Middle frontal gyrus (tissue), 1 donor: Measurements from ENCODE around the gene WLS.
"Not testable (repeated sequence)": the region's sequence is repeated elsewhere in the genome, so short reads cannot be mapped to it uniquely, and the experiment has no call there.

Source experiments
- DNase-seq: peaks from one replicate; pipeline ENCODE4 v3.0.0-alpha.2; 2015; ENCODE audit warnings: low spot score; ENCODE audit errors: extremely low spot score

Gene WLS

DNA sequence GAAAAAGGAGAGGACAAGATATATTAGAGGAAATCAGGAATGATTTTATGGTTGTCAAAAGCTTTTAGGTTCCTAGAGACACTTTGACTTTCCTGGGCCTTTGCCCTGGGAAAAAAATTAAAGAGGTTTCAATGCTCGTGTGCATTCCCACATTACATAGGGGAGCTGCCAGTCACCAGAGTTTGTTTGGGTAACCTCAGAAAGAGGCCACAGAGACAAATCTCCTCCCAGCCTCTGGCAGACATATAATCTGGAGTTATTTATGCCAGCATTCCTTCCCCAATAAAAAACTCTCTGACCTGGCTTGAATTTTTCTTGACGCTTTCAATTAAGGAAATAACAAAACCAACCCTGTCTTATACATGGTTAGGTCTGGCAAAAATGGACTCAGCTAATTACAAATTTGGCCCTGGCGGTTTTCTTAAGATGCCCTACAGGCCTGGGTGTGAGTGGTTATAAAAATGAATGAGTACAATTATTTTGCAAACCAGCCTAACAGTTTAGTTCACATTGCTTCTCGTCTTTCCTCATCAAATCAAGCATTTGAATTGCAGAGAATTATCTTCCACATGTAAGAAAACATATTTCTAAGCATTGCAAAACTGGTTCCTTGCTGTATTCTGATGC lies 63.7 kb downstream of the WLS start:
- no peak for DNase-seq

- DNase-seq, result no peak
Observed at GRCh38 chr1:68167211-68167610, 65.1 kb downstream of the WLS start.

- no peak for DNase-seq
Observed at GRCh38 chr1:68166348-68166747, 66.0 kb downstream of the WLS start.

DNA sequence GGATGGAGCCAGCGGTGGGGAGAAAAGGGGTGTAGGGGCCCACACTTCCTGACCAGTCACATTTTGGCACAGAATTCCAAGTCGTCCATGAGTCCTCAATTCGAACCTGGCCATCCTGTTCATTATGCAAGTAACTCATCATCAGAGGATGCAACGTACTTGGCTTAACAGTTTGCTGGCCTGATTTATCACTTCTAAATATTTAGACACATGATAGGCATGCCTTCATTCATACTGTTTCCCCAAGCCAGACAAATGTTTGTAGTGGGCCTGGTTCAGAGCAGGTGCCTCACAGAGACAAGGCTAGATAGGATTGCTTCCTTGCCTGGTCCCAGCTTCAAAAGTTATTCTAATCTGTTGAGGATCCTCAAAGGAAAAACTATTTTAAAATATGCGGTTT lies 66.7 kb downstream of the WLS start:
- no peak for DNase-seq

DNA sequence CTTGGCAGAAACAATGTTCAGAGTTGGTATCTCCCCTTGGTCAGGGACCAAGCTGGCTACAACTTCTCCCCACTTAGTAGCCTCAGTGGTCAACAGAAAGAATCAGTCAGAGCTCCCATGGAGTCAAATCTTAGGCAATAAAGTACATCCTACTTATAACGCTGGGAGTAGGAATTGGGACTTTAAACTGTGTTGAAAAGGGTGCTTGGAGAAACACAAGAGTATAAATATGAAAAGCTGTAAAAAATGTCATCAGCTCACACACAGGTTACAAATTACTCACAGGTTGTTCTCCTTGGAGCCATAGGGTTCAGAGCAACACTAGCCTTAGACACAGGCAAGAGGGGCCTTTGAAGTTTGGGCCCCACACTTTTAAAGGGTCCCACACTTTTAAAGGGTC lies 67.4 kb downstream of the WLS start:
- DNase-seq, result no peak

DNA sequence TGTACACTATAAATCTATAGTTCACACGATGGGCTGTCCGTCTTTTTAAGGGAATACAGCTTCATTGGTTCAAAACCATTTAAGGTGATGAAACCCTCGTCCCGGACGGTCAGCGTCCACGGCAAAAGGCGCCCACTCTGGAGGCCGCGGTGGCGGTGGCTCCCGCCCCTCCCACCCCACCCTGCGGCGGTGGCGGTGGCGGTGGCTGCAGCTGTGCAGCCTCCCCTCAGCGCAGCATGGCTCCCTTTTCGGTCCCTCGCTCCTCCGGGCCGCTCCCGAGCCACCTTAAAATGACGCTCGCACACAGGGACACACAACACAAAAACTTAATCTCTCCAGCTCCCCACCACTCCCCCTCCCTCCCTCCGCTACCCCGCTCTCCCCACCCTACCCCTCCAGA lies 69.1 kb downstream of the WLS start:
- DNase-seq, result no peak

- no peak for DNase-seq
Observed at GRCh38 chr1:68162761-68163160, 69.6 kb downstream of the WLS start.

DNA sequence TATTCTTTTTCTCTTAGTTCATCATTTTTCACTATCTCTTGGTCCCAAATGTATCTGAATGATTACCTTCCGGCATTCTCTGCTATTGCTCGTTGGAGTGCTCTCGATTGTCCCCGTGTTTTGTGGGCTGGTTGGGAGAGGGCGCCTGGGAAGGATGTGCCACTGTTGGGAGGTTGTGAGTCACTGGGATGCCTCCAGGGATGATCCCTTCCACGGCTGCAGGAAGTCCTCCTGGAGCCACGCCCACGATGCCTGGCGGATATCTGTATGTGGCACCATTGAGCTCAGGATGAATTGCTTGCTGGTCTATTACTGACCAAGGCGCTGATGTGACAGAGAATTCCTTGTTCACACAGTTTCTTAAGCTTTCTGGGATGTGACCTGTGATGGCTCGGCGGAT lies 70.7 kb downstream of the WLS start:
- not testable (repeated sequence) for DNase-seq

- not testable (repeated sequence) for DNase-seq
Observed at GRCh38 chr1:68160935-68161334, 71.4 kb downstream of the WLS start.

DNA sequence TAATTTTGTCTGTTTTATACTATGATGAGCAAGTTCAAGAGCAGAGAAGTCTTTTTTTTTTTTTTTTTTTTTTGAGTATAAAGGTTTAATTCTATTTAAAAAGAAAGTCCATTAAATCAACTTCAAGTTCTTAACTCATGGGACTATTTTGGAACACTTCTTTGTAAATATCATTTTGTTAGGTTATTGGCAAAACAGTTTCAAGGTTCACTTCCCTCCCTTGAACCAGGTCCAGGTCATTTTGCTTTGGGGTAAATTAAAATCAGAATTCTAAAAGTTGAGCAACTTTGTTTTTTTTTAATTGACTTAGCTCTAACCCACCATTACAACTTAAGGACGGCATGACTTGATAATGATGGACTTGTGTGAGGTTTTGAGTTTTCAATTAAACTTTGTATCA lies 72.3 kb downstream of the WLS start:
- DNase-seq, result no peak

- DNase-seq, result no peak
Observed at GRCh38 chr1:68158837-68159236, 73.5 kb downstream of the WLS start.

GRCh38 chr1:68157416-68157815 lies 74.9 kb downstream of the WLS start:
- DNase-seq, result no peak

DNA sequence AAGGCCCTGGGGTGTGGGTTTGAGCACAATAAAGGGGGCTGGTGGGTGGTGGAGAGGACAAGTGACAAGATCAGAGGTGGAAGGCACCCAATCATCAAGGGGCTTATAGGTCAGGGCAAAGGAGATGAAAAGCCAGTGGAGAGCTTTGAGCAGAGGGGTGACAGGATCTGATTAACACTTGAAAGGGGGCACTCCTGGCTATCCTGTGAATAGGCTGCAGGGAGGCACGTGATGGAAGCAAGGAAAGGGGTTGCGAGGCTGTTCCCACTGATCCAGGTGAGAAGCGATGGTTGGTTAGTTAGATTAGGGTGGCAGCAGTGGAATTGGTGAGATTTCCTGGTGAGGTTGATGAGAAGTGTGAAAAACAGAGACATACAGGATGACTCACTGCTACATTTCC lies 80.6 kb downstream of the WLS start:
- DNase-seq, result no peak

DNA sequence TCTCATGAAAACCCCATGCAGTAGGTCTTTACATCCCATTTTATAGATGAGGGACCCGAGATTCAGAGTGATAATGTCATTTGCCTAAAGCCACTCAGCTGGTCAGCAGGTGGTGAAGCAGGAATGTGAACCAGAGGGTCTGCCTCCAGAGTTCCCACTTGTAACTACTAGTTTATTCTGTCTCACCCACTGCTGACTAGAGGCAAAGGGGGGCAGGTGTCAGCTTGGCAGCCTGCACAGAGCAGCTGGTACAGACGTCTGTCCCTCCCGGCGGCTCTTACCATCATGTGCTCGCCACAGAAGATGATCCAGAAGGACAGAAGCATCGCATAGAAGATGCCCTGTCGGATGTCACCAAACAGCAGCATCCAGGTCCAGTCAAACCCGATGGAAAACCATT lies 82.4 kb downstream of the WLS start:
- DNase-seq, result no peak

GRCh38 chr1:68149110-68149798 lies 83.1 kb downstream of the WLS start:
- no peak for DNase-seq

DNA sequence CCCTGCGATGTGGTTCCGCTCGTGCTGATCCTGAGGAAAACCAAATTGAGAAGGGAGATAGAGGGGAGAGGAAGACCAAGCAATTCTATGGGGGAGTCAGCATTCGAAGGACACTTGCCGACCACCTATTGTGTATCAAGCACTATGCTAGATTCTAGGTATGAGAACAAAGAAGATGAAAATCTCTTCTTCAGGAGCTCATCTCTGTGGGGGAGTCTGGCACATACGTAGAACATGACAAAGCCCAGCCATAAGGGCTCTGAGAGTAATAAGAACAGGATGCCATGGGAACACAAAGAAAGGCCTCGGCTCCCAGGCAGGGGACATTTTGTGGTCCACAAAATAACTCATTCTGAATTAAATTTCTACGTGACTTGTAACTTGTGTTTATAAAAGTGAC lies 83.7 kb downstream of the WLS start:
- DNase-seq, result no peak

DNA sequence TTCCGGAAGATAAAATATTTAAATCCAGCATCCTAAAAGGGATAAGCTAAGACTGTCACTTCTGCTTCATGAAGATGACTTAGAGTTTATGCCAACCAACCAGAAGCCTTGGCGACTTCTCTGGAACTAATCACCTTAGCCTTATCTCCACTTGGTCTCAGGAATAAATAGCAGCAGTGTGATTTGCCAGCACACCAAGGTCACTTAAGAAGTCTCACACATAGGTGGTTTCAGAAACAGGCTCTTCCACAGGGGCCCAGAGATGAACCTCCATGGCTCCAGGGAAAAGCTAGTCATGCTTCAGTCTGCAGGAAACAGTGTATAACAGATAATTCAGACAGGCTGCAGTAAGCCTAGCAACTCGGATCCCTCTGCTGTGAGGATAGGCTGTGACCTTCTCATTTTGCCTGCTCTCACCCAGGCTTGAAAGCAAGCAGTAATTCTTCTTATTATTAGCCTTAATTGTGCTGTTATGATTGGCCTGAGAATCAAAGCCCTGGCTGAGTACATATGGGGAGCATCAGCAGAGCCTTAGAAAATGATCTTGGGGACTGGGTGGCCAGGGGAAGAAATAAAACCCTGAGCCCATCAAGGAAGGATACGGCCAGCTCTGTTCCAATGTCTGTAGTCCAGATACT lies 84.7 kb downstream of the WLS start:
- no peak for DNase-seq

GRCh38 chr1:68145418-68146126 lies 86.8 kb downstream of the WLS start:
- DNase-seq, result no peak

DNA sequence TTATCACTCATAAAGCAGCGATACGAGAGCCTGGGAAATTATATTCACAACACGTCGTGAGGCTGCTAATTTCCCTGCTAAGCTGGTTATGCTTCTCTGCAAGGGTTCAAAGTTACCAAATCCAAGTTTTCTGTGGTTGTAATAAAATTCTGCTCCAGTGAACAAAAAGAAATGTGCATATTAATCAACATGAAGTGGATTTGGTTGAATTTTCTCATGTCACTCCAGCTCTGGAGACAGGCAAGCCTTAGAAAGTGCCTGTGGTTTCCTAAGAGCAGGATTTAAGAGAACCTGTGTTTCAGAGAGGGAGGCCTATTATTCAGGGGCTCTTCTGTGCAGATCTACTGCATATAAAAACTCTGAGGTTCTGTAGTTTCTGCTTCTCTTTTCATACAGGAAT lies 87.5 kb downstream of the WLS start:
- DNase-seq, result no peak

- no peak for DNase-seq
Observed at GRCh38 chr1:68143633-68144032, 88.7 kb downstream of the WLS start.

DNA sequence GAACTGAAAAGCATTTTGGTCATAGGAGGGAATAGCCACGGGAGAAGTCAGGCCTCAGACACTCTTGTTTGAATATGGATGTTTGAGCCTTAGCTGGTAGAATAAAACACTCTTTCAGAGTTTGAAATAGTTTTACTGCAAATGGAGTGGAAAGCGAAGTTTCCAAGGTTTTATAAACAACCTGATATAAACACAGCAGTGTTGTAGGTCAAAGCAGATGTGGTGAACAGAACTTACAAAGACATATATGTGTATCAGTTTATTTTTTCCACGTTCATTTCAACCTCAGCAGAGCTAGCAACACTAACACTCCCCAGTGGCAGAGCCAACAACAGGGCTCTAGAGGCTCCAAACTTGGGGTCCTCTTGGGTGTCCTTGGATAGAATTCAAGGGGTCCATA lies 89.9 kb downstream of the WLS start:
- DNase-seq, result no peak

GRCh38 chr1:68142036-68142435 lies 90.3 kb downstream of the WLS start:
- no peak for DNase-seq
